Activated T-helper 1 cell treated with anti-CD3 and anti-CD28 coated beads, Interleukin-12 subunit alpha, Interleukin-12 subunit beta, Interleukin-2, Interleukin-4 antibody, amounts not matched to agents 30 ng/mL and 10 ng/mL and 1 ng/mL, durations not matched to agents 14 hours and 24 hours and 36 hours (primary cell): ENCODE measurements around the gene IQSEC1. TPM values are rescaled to one million over a fixed set of nuclear protein-coding genes. Genes with fewer than 3 reads are reported as not detected.
A peak's percentile ranks its signal among the peaks of the same experiment; 100 is the strongest.

Experiments used
- DNase-seq: peaks from one replicate; pipeline ENCODE4 v3.0.0; 2021; ENCODE audit warnings: low spot score
- H3K27ac Mint-ChIP-seq: one replicate; pipeline ENCODE4 v1.8.0; 2021; ENCODE audit warnings: mild to moderate bottlenecking, mixed read lengths
- H3K27me3 Mint-ChIP-seq: one replicate; pipeline ENCODE4 v1.8.0; 2022; ENCODE audit warnings: mild to moderate bottlenecking, moderate library complexity, mixed read lengths; ENCODE audit not compliant: insufficient read depth
- H3K36me3 Mint-ChIP-seq: one replicate; pipeline ENCODE4 v1.8.0; 2021; ENCODE audit warnings: low read depth, mixed read lengths
- H3K4me1 Mint-ChIP-seq: one replicate; pipeline ENCODE4 v1.8.0; 2021; ENCODE audit warnings: low read depth, mixed read lengths
- H3K4me3 Mint-ChIP-seq: one replicate; pipeline ENCODE4 v1.8.0; 2021; ENCODE audit warnings: mild to moderate bottlenecking, moderate library complexity, mixed read lengths
- H3K9me3 Mint-ChIP-seq: one replicate; pipeline ENCODE4 v1.8.0; 2021; ENCODE audit warnings: mixed read lengths
- intact Hi-C: fragments of 100-400 bp; cut with micrococcal nuclease; formaldehyde crosslinking; loops from one replicate; pipeline ENCODE4 v1.15.1; 2024
- total RNA-seq: library from RNA; stranded (reverse); gene quantifications from 2 replicates; pipeline ENCODE4 v1.2.3, GENCODE V29; 2022

Gene IQSEC1
- total RNA-seq, 1 donor from 2014 or later = 31.4 TPM

- peak overlapping the region; percentile 61 for H3K27ac Mint-ChIP-seq
- intact Hi-C loops = no loop called here
- peaks cover 39% of the 10 kb centered on the region for H3K4me1 Mint-ChIP-seq
- no peaks in the 10 kb centered on the region for H3K27me3 Mint-ChIP-seq
- no peaks in the 10 kb centered on the region for H3K9me3 Mint-ChIP-seq
- no peak overlapping the region for H3K4me3 Mint-ChIP-seq
- DNase-seq = no peak
- H3K36me3 Mint-ChIP-seq = peaks cover 3% of the 10 kb centered on the region
These were observed 7.0 kb downstream of the IQSEC1 start for GRCh38 chr3:13066236-13066635.

DNA sequence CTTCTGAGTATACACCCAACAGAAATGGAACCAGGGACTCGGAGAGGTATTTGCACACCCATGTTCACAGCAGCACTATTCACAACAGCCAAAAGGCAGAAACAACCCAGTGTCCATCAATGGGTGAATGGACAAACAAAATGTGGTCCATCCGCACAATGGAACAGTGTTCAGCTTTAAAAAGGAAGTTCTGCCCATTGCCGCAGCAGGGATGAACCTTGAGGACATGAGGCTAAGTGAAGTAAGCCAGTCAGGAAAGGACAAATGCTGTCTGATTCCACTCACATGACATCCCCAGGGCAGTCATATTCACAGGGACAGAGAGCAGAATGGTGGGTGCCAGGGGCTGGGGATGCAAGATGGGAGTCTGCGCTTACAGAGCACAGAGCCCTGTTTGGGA is 7.5 kb downstream of the IQSEC1 start:
- H3K4me1 Mint-ChIP-seq = peaks cover 34% of the 10 kb centered on the region
- no peak overlapping the region for H3K4me3 Mint-ChIP-seq
- no peaks in the 10 kb centered on the region for H3K9me3 Mint-ChIP-seq
- no peak overlapping the region for H3K27ac Mint-ChIP-seq
- peaks cover 3% of the 10 kb centered on the region for H3K36me3 Mint-ChIP-seq
- intact Hi-C loops = no loop called here
- H3K27me3 Mint-ChIP-seq = no peaks in the 10 kb centered on the region
- DNase-seq = no peak

- DNase-seq = no peak
These were observed 8.3 kb downstream of the IQSEC1 start for GRCh38 chr3:13064964-13065363.

GRCh38 chr3:13064159-13064868 is 8.9 kb downstream of the IQSEC1 start:
- Mint-ChIP-seq H3K27ac (no peak overlapping the region), H3K4me1 (peaks cover 20% of the 10 kb centered on the region), H3K27me3 (no peaks in the 10 kb centered on the region), H3K4me3 (no peak overlapping the region), H3K9me3 (no peaks in the 10 kb centered on the region), H3K36me3 (peaks cover 1% of the 10 kb centered on the region)
- intact Hi-C loops = no loop called here
- DNase-seq = no peak

More at GRCh38 chr3:13064964-13065363, 8.3 kb downstream of the IQSEC1 start:
- Mint-ChIP-seq H3K4me1 (peaks cover 27% of the 10 kb centered on the region), H3K27me3 (no peaks in the 10 kb centered on the region), H3K36me3 (peaks cover 3% of the 10 kb centered on the region), H3K9me3 (no peaks in the 10 kb centered on the region), H3K4me3 (no peak overlapping the region), H3K27ac (no peak overlapping the region)
- intact Hi-C loops = no loop called here

GRCh38 chr3:13063225-13063624 is 10.0 kb downstream of the IQSEC1 start:
- intact Hi-C loops = no loop called here
- H3K27me3 Mint-ChIP-seq = no peaks in the 10 kb centered on the region
- H3K36me3 Mint-ChIP-seq = peaks cover 1% of the 10 kb centered on the region
- H3K9me3 Mint-ChIP-seq = no peaks in the 10 kb centered on the region
- no peak for DNase-seq
- H3K27ac Mint-ChIP-seq = no peak overlapping the region
- H3K4me3 Mint-ChIP-seq = no peak overlapping the region
- peaks cover 9% of the 10 kb centered on the region for H3K4me1 Mint-ChIP-seq

- peaks cover 1% of the 10 kb centered on the region for H3K36me3 Mint-ChIP-seq
- peaks cover 8% of the 10 kb centered on the region for H3K4me1 Mint-ChIP-seq
- no peaks in the 10 kb centered on the region for H3K27me3 Mint-ChIP-seq
- intact Hi-C loops = no loop called here
- H3K9me3 Mint-ChIP-seq = no peaks in the 10 kb centered on the region
- no peak overlapping the region for H3K27ac Mint-ChIP-seq
- DNase-seq = no peak
- H3K4me3 Mint-ChIP-seq = no peak overlapping the region
These were observed 10.6 kb downstream of the IQSEC1 start for GRCh38 chr3:13062647-13063046.

GRCh38 chr3:13060341-13060910 is 12.8 kb downstream of the IQSEC1 start:
- Mint-ChIP-seq H3K9me3 (no peaks in the 10 kb centered on the region), H3K4me3 (no peak overlapping the region), H3K4me1 (no peaks in the 10 kb centered on the region), H3K27me3 (no peaks in the 10 kb centered on the region), H3K36me3 (peaks cover 1% of the 10 kb centered on the region), H3K27ac (no peak overlapping the region)
- no peak for DNase-seq
- intact Hi-C loops = no loop called here

DNA sequence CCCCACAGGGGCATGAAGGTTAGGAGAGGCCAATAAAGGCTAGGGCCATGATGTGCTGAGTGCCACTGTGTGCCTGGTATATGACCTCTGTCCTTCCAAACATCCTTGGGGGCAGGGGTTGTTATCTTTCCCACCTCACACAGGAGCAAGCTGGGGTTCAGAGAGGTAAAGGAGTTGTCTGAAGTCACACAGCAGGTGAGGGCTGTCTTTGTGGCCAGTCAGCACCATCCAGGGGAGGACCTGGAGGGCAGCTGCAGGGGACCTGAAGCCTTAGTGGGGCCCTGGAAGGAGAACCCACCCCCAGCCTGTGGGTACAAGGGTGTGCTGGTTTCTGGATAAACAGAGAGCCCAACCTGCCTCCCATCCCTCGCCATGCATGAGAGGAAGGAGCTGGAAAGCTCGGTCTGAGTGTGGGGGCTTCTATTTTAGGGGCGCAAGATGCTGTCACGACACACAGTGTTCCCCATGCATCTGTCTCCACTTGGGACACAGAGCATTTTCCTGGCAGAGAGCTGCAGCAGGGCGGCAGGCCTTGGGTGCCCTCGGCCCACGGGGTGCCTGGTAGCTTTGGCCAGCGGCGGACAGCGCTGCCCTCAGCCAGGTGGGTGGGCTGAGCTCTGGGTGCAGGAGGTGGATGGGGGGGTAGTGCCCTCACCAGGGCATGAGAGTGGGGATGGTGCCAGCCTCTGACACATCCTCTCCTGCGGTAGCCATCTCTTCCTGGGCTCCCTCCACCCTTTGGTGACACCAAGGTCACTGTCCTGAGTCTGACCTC is 14.7 kb downstream of the IQSEC1 start:
- DNase-seq = no peak
- peaks cover 1% of the 10 kb centered on the region for H3K36me3 Mint-ChIP-seq
- no peak overlapping the region for H3K27ac Mint-ChIP-seq
- H3K27me3 Mint-ChIP-seq = peaks cover 3% of the 10 kb centered on the region
- H3K4me3 Mint-ChIP-seq = no peak overlapping the region
- H3K4me1 Mint-ChIP-seq = no peaks in the 10 kb centered on the region
- intact Hi-C loops = no loop called here
- H3K9me3 Mint-ChIP-seq = no peaks in the 10 kb centered on the region

GRCh38 chr3:13057282-13058040 is 15.8 kb downstream of the IQSEC1 start:
- Mint-ChIP-seq H3K4me1 (no peaks in the 10 kb centered on the region), H3K27me3 (peaks cover 3% of the 10 kb centered on the region), H3K36me3 (no peaks in the 10 kb centered on the region), H3K27ac (peak overlapping the region; percentile 2), H3K9me3 (no peaks in the 10 kb centered on the region), H3K4me3 (no peak overlapping the region)
- intact Hi-C loops = no loop called here
- DNase-seq = no peak

GRCh38 chr3:13055634-13056033 is 17.6 kb downstream of the IQSEC1 start:
- Mint-ChIP-seq H3K4me3 (no peak overlapping the region), H3K9me3 (no peaks in the 10 kb centered on the region), H3K27me3 (peaks cover 3% of the 10 kb centered on the region), H3K4me1 (peaks cover 6% of the 10 kb centered on the region), H3K36me3 (no peaks in the 10 kb centered on the region), H3K27ac (no peak overlapping the region)
- intact Hi-C loops = no loop called here
- DNase-seq = no peak

GRCh38 chr3:13054341-13055285 is 18.6 kb downstream of the IQSEC1 start:
- DNase-seq = no peak
- peaks cover 6% of the 10 kb centered on the region for H3K4me1 Mint-ChIP-seq
- intact Hi-C loops = no loop called here
- H3K27ac Mint-ChIP-seq = no peak overlapping the region
- no peak overlapping the region for H3K4me3 Mint-ChIP-seq
- peaks cover 4% of the 10 kb centered on the region for H3K27me3 Mint-ChIP-seq
- no peaks in the 10 kb centered on the region for H3K36me3 Mint-ChIP-seq
- H3K9me3 Mint-ChIP-seq = no peaks in the 10 kb centered on the region

- Mint-ChIP-seq H3K9me3 (no peaks in the 10 kb centered on the region), H3K27ac (no peak overlapping the region), H3K4me1 (peaks cover 6% of the 10 kb centered on the region), H3K36me3 (no peaks in the 10 kb centered on the region), H3K4me3 (no peak overlapping the region), H3K27me3 (peaks cover 4% of the 10 kb centered on the region)
- no peak for DNase-seq
- intact Hi-C loops = no loop called here
These were observed 19.3 kb downstream of the IQSEC1 start for GRCh38 chr3:13053893-13054292.
